ENCODE results near the gene MPC1. TPM values are rescaled to one million over a fixed set of nuclear protein-coding genes. Genes with fewer than 3 reads are reported as not detected.

MPC1 gene
- total RNA-seq, 2 donors from 2014 or later: 11.5 to 30.4 TPM

- peaks cover 8 to 15% of the 10 kb centered on the region in 2 donors for H3K4me1 Mint-ChIP-seq (ENCODE audit: low read depth in 2 of 2)
- H3K27ac Mint-ChIP-seq: peak within 1 kb of the TSS; percentile 80 to 83
- H3K4me3 Mint-ChIP-seq: peak within 1 kb of the TSS; percentile 87
- ATAC-seq: peak; percentile 96
- H3K36me3 Mint-ChIP-seq: peaks cover 1% of the 10 kb centered on the region
- no peaks in the 10 kb centered on the region for H3K9me3 Mint-ChIP-seq
- peak; percentile 96 for DNase-seq (ENCODE audit: low spot score)
- no peaks in the 10 kb centered on the region for H3K27me3 Mint-ChIP-seq
These were observed 40.2 kb downstream of the MPC1 start, which contains the start of gene SFT2D1 for GRCh38 chr6:166342349-166343149. SFT2D1 (minus strand) TSS chr6:166342545; CDS start chr6:166342481, 64 bp downstream.

GRCh38 chr6:166341977-166342348 lies 40.8 kb downstream of the MPC1 start:
- no peaks in the 10 kb centered on the region for H3K27me3 Mint-ChIP-seq
- H3K9me3 Mint-ChIP-seq: no peaks in the 10 kb centered on the region
- no peak for ATAC-seq
- H3K27ac Mint-ChIP-seq: peak overlapping the region; percentile 80 to 83
- H3K36me3 Mint-ChIP-seq: peaks cover 5% of the 10 kb centered on the region
- no peak for DNase-seq (ENCODE audit: low spot score)
- peak overlapping the region; percentile 87 for H3K4me3 Mint-ChIP-seq
- H3K4me1 Mint-ChIP-seq (ENCODE audit: low read depth in 2 of 2): peaks cover 11 to 19% of the 10 kb centered on the region in 2 donors

DNA sequence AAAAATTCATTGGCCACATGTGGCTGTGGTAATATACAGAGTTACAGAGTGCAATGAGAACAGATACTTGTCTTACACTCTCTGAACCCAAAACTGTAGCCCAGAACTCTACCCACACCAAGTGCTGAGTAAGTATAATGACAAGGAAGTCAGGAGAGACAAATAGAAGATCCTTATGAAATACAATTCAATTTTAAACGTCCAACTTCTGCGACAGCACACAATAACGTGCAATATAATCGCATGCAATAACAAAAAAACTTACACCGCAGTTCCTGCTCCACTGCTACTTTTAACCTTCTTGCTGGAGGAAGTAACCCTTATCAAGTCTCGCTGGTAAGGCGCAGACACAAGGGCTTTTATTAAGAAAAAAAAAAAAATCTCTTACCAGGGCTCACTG lies 41.3 kb downstream of the MPC1 start:
- H3K27me3 Mint-ChIP-seq: no peaks in the 10 kb centered on the region
- peak overlapping the region; percentile 80 to 83 for H3K27ac Mint-ChIP-seq
- DNase-seq (ENCODE audit: low spot score) (no peak), ATAC-seq (no peak)
- peaks cover 11 to 19% of the 10 kb centered on the region in 2 donors for H3K4me1 Mint-ChIP-seq (ENCODE audit: low read depth in 2 of 2)
- H3K9me3 Mint-ChIP-seq: no peaks in the 10 kb centered on the region
- peak overlapping the region; percentile 87 for H3K4me3 Mint-ChIP-seq
- H3K36me3 Mint-ChIP-seq: peaks cover 5% of the 10 kb centered on the region

- ATAC-seq: no peak
- Mint-ChIP-seq H3K9me3 (no peaks in the 10 kb centered on the region), H3K27me3 (no peaks in the 10 kb centered on the region), H3K4me1 (ENCODE audit: low read depth in 2 of 2) (peaks cover 29 to 38% of the 10 kb centered on the region in 2 donors), H3K36me3 (peaks cover 16% of the 10 kb centered on the region), H3K27ac (no peak overlapping the region), H3K4me3 (no peak overlapping the region)
- DNase-seq (ENCODE audit: low spot score): no peak
These were observed 43.9 kb downstream of the MPC1 start for GRCh38 chr6:166338854-166339253.

GRCh38 chr6:166336847-166337246 lies 45.9 kb downstream of the MPC1 start:
- H3K4me3 Mint-ChIP-seq: no peak overlapping the region
- no peaks in the 10 kb centered on the region for H3K27me3 Mint-ChIP-seq
- no peaks in the 10 kb centered on the region for H3K9me3 Mint-ChIP-seq
- no peak for DNase-seq (ENCODE audit: low spot score)
- no peak overlapping the region for H3K27ac Mint-ChIP-seq
- H3K36me3 Mint-ChIP-seq: peaks cover 22% of the 10 kb centered on the region
- no peak for ATAC-seq
- H3K4me1 Mint-ChIP-seq (ENCODE audit: low read depth in 2 of 2): peaks cover 43 to 47% of the 10 kb centered on the region in 2 donors

GRCh38 chr6:166335378-166336302 lies 47.1 kb downstream of the MPC1 start:
- Mint-ChIP-seq H3K4me1 (ENCODE audit: low read depth in 2 of 2) (peaks cover 41% of the 10 kb centered on the region in 2 donors), H3K27ac (peak overlapping the region in 1 of 2 donors; percentile 85), H3K27me3 (no peaks in the 10 kb centered on the region), H3K4me3 (peak overlapping the region; percentile 95), H3K9me3 (no peaks in the 10 kb centered on the region), H3K36me3 (peaks cover 22% of the 10 kb centered on the region)
- ATAC-seq (no peak), DNase-seq (ENCODE audit: low spot score) (no peak)

GRCh38 chr6:166334878-166335277 lies 47.9 kb downstream of the MPC1 start:
- H3K4me1 Mint-ChIP-seq (ENCODE audit: low read depth in 2 of 2): peaks cover 41% of the 10 kb centered on the region in 2 donors

DNA sequence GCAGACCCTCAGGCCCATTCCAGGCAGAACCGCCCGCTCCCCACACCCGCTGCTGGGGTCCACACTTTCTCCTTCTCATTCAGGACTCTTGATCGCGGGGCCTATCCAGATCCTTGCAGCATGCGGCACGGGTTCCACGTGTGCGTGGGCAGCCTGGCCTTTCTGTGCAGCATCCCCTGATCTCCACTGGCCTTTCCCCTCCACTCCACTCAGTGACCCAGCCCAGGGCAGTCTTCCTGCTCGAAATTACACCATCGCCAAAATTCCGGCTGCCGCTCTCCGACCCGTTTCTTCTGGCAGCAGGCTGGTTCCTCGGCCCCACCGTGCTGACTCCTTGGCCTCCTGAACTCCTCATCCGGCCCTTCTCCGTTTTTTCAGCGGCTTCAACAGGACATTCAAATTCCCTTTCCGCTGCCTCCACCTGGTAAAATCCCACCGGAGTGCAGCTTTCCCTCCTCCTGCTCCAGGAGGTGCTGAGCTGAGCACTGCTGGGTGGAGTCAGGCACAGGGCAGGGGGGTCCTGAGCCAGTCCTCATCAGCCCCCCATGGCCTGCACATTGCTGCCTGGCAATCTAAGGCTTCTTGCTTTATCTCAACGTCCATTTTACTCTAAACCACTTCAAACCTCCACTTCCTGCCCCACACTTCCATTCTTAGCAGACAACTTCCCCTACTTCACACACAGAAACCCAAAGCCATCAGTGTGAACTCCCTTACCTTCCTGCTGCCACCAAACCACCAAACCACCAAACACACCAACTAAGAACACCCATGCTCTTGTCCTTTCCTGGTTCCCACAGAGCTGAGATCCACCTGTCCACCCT lies 49.4 kb downstream of the MPC1 start:
- Mint-ChIP-seq H3K4me1 (ENCODE audit: low read depth in 2 of 2) (peaks cover 48 to 50% of the 10 kb centered on the region in 2 donors), H3K27me3 (no peaks in the 10 kb centered on the region), H3K36me3 (peaks cover 22% of the 10 kb centered on the region), H3K27ac (peak overlapping the region; percentile 79 to 85), H3K4me3 (peak overlapping the region; percentile 95), H3K9me3 (no peaks in the 10 kb centered on the region)
- peak; percentile 91 to 92 for ATAC-seq
- peak; percentile 79 for DNase-seq (ENCODE audit: low spot score)

More at GRCh38 chr6:166334878-166335277, 47.9 kb downstream of the MPC1 start:
- Mint-ChIP-seq H3K27ac (peak overlapping the region; percentile 79 to 85), H3K4me3 (peak overlapping the region; percentile 95), H3K36me3 (peaks cover 22% of the 10 kb centered on the region), H3K27me3 (no peaks in the 10 kb centered on the region), H3K9me3 (no peaks in the 10 kb centered on the region)
- ATAC-seq: no peak
- no peak for DNase-seq (ENCODE audit: low spot score)

DNA sequence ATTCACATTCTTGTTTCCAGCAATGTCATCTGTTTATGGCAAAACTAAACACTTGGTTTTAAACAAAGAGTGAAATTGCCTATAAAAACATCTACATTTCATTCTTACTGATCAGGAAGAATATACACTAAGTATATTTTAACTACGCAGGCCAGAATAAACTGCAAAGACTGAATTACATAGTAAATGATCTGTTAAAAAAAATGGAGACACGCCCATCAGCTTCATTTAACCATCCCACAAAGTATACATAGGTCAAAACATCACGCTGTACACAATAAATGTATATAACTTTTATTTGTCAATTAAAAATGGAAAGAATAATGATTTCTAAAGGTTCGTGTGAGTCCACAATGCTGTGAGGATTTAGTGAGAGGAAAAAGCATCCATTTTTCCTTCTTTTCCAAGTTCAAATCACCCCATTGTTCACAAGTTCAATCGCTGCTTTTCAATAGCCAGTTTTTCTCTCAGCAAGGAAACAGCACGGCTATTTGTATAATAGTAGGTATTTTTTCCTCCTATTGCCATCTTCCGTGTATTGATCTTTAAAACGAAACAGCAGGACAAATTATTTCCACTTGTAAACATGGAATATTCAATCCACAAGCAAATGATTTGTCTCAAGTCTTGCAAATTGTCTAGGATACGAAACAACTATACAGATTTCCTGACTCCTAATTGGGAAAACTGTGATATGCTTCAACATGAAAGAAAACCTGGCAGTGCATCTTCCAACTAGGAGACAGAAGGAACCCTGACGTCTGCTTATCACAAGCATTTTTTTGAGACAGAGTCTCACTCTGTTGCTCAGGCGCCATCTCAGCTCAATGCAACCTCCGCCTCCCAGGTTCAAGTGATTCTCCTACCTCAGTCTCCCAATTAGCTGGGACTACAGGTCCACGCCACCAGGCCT lies 51.0 kb downstream of the MPC1 start:
- ATAC-seq: no peak
- H3K36me3 Mint-ChIP-seq: peaks cover 16% of the 10 kb centered on the region
- H3K27me3 Mint-ChIP-seq: no peaks in the 10 kb centered on the region
- no peaks in the 10 kb centered on the region for H3K9me3 Mint-ChIP-seq
- peak overlapping the region; percentile 95 for H3K4me3 Mint-ChIP-seq
- H3K27ac Mint-ChIP-seq: peak overlapping the region in 1 of 2 donors; percentile 85
- peaks cover 47 to 52% of the 10 kb centered on the region in 2 donors for H3K4me1 Mint-ChIP-seq (ENCODE audit: low read depth in 2 of 2)
- DNase-seq (ENCODE audit: low spot score): no peak

DNA sequence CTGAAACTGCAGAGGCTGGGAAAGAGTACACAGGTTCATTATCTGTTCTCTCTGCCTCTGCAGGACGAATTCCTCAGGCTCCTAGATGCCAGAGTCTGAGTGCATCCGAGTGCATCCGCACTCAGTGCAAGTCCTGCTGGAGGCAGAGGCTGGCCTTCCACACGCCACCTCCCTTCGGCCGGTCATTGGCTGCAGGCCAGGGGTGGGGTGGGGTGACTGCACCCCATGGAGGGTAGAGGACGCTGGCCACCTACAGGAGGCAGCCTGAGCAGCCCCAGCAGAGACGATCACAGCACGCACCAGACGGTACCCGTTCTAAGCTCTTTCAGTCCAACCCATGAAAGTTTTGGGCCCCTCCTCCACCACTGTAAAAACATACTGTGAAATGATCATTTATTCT lies 52.1 kb downstream of the MPC1 start:
- Mint-ChIP-seq H3K4me1 (ENCODE audit: low read depth in 2 of 2) (peaks cover 56 to 63% of the 10 kb centered on the region in 2 donors), H3K4me3 (no peak overlapping the region), H3K9me3 (no peaks in the 10 kb centered on the region), H3K27me3 (no peaks in the 10 kb centered on the region), H3K36me3 (peaks cover 20% of the 10 kb centered on the region), H3K27ac (no peak overlapping the region)
- DNase-seq (ENCODE audit: low spot score): peak; percentile 60
- ATAC-seq: no peak

DNA sequence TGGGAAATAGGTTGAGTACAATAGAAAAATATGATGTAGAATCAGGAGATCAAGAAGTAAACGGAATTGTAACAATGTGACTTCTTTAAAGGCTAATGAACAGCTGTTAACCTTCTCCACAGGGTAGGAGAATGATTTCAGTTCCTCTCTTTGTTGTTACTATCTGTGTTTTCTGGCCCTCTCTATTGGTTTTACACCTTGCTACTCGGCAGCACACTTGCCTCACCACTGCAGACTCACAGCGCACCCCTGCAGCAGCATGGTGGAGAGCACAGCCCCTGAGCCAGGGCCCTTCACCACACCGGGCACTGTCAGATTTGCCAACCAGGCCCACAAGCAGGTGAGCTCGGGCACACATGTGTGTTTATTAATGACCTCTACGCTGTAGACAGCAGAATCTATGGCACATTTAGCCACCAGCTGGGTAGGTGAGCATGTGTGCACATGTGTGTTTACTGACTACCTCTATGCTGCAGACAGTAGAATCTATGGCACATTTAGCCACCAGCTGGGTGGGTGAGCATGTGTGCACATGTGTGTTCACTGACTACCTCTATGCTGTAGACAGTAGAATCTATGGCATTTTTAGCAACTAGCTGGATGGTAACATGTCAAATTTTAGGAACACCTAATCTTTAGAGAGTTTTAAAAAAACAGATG lies 57.2 kb downstream of the MPC1 start:
- H3K27ac Mint-ChIP-seq: peak overlapping the region in 1 of 2 donors; percentile 29
- H3K4me3 Mint-ChIP-seq: peak overlapping the region; percentile 41
- peak; percentile 53 to 61 for ATAC-seq

DNA sequence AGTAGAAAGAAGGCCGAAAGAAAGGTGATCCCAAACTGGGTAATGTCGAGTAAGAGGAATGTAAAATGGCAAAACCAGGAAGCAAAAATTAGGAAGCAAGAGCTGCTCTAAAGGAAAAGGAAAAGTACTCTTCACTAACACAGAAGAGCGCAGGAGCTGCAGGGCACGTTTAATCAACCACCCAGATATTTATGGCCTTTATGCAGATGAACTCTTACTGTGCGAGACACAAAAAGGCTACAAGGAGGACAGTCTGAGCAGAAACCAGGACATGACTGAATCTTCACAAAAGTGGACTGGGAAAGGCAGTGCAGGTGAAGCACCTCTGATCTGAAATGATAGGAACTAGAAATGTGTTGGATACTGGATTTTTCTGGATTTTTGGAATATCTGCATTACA lies 59.3 kb downstream of the MPC1 start:
- DNase-seq (ENCODE audit: low spot score): no peak
- no peak for ATAC-seq
- Mint-ChIP-seq H3K36me3 (peaks cover 15% of the 10 kb centered on the region), H3K4me3 (no peak overlapping the region), H3K4me1 (ENCODE audit: low read depth in 2 of 2) (peaks cover 31% of the 10 kb centered on the region in 2 donors), H3K27ac (no peak overlapping the region), H3K27me3 (no peaks in the 10 kb centered on the region), H3K9me3 (no peaks in the 10 kb centered on the region)

More for the DNA sequence above, 57.2 kb downstream of the MPC1 start:
- Mint-ChIP-seq H3K27me3 (no peaks in the 10 kb centered on the region), H3K4me1 (ENCODE audit: low read depth in 2 of 2) (peaks cover 31 to 39% of the 10 kb centered on the region in 2 donors), H3K36me3 (peaks cover 15% of the 10 kb centered on the region), H3K9me3 (no peaks in the 10 kb centered on the region)
- no peak for DNase-seq (ENCODE audit: low spot score)

All from natural killer cell treated with Interleukin-12 subunit alpha and Interleukin-12 subunit beta and Interleukin-15 and Interleukin-18, amount 100 ng/mL, for 72 hours (primary cell).